Sigmoid colon (tissue), 7 donors: ENCODE measurements around the gene DDX60. TPM values are rescaled to one million over a fixed set of nuclear protein-coding genes. Genes with fewer than 3 reads are reported as not detected.
"Not testable (repeated sequence)": the region's sequence is repeated elsewhere in the genome, so short reads cannot be mapped to it uniquely, and the experiment has no call there.

Source experiments
- DNase-seq: peaks from one replicate; pipeline ENCODE4 v3.0.0-alpha.2; 2019
- H3K27ac ChIP-seq, 4 donors: fragments of 200-600 bp; sonication (generic); one replicate each; pipeline ENCODE4 v1.5.1; 2016 to 2019; ENCODE audit warnings: mild to moderate bottlenecking in 1 of 4
- H3K27me3 ChIP-seq, 3 donors: fragments of 200-600 bp; sonication (generic); one replicate each; pipeline ENCODE4 v1.5.1; 2019; ENCODE audit warnings: mild to moderate bottlenecking in 1 of 3
- H3K36me3 ChIP-seq, 4 donors: fragments of 200-600 bp; sonication (generic); one replicate each; pipeline ENCODE4 v1.5.1; 2016 to 2019
- H3K4me1 ChIP-seq, 4 donors: fragments of 200-600 bp; sonication (generic); one replicate each; pipeline ENCODE4 v1.5.1; 2017 to 2019
- H3K4me3 ChIP-seq, 4 donors: fragments of 200-600 bp; sonication (generic); one replicate each; pipeline ENCODE4 v1.5.1; 2017 to 2019; ENCODE audit warnings: mild to moderate bottlenecking in 2 of 4, moderate library complexity in 1 of 4
- H3K9me3 ChIP-seq, 4 donors: fragments of 200-600 bp in 3 of 4; sonication (generic) in 3 of 4; one replicate each; pipeline versions ENCODE4 v1.5.1 to v1.6.1; 2013 to 2019
- EP300 ChIP-seq, 4 donors: sonication (generic); formaldehyde crosslinking; IDR thresholded peaks; one replicate each; pipeline ENCODE4 v1.6.1; 2017; ENCODE audit warnings: antibody characterized with exemption in 4 of 4
- POLR2A ChIP-seq, 2 donors: fragments of 450-650 bp; IDR thresholded peaks; one replicate each; pipeline ENCODE4 v1.6.1; 2016; ENCODE audit warnings: antibody characterized with exemption in 2 of 2, mild to moderate bottlenecking in 2 of 2, moderate library complexity in 2 of 2
- POLR2AphosphoS5 ChIP-seq, 4 donors: sonication (generic); formaldehyde crosslinking; IDR thresholded peaks; one replicate each; pipeline ENCODE4 v1.6.1; 2017; ENCODE audit warnings: antibody characterized with exemption in 4 of 4
- WGBS, 2 donors: extraction: QIAGEN DNeasy Blood & Tissue Kit; methylation state at CpG; one replicate each; pipeline ENCODE4 v1.1.7; 2013; 5-methylcytosine and 5-hydroxymethylcytosine counted together
- intact Hi-C: fragments of 100-400 bp; cut with DNase I; formaldehyde crosslinking; loops from one replicate; pipeline ENCODE4 v1.15.1; 2023
- polyA plus RNA-seq, 3 donors: library from polyadenylated mRNA; stranded (reverse); fragments of 200-250 nt; gene quantifications; one replicate each; pipeline ENCODE4 v1.2.3, GENCODE V29; 2013
- total RNA-seq, 4 donors: library from RNA; depleted of rRNA; stranded (reverse); fragments of >200 nt; gene quantifications; one replicate each; pipeline ENCODE4 v1.1.0, GENCODE V29; 2016
- TF ChIP-seq, protein P1 (sequence below), 4 experiments: fragments of 450-650 bp in 3 of 4; fragments of 200-600 bp in 1 of 4; IDR thresholded peaks; one replicate each; pipeline ENCODE4 v1.5.1; 2016 to 2019; ENCODE audit warnings: antibody characterized with exemption in 4 of 4, mild to moderate bottlenecking in 3 of 4, moderate library complexity in 2 of 4
- donor health status: healthy with polysubstance abuse.
- donor health status: Bipolar disorder and iron deficiency.
- donor health status: healthy.

The DDX60 gene
- total and polyA plus RNA-seq, 7 donors, result 7.2 to 98.5 (median 20.0) TPM

DNA sequence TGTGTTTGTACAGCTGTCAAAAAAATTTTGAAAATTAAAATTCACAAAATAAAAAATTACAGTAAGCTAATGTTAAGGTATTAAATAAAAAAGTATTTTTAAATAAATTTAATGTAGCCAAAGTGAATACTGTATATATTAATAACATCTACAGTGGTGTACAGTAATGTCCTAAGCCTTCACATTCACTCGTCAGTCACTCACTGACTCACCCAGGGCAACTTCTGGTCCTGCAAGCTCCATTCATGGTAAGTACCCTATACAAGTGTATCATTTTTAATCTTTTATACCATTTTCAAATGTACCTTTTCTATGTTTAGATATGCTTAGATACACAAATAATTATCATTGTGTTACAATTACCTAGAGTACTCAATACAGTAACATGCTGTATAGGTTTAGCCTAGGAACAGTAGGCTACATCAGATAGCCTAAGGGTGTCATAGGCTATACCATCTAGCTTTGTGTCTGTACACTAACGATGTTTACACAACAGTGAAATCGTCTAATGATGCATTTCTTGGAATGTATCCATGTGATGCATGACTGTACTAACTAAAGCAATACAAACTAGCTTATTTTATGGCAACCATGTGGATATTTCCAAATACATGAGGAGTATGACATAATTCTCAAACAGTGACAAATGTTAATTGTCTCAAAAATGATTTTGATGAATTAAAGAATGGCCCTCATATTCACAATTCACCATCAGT lies 13.7 kb downstream of the DDX60 start:
- H3K9me3 ChIP-seq, result no peaks in the 10 kb centered on the region
- 48 to 70% methylated on average over 3 of the region's 3 CpGs for WGBS, 2 donors
- intact Hi-C loops, result no loop called here
- H3K27me3 ChIP-seq, result no peaks in the 10 kb centered on the region
- H3K4me1 ChIP-seq, result no peaks in the 10 kb centered on the region
- H3K4me3 ChIP-seq, result no peak overlapping the region
- TF ChIP-seq POLR2AphosphoS5 (IDR thresholded peaks at IDR 0.05) (no peak), EP300 (IDR thresholded peaks at IDR 0.05) (no peak), POLR2A (IDR thresholded peaks at IDR 0.05) (no peak)
- TF ChIP-seq, protein P1, sequence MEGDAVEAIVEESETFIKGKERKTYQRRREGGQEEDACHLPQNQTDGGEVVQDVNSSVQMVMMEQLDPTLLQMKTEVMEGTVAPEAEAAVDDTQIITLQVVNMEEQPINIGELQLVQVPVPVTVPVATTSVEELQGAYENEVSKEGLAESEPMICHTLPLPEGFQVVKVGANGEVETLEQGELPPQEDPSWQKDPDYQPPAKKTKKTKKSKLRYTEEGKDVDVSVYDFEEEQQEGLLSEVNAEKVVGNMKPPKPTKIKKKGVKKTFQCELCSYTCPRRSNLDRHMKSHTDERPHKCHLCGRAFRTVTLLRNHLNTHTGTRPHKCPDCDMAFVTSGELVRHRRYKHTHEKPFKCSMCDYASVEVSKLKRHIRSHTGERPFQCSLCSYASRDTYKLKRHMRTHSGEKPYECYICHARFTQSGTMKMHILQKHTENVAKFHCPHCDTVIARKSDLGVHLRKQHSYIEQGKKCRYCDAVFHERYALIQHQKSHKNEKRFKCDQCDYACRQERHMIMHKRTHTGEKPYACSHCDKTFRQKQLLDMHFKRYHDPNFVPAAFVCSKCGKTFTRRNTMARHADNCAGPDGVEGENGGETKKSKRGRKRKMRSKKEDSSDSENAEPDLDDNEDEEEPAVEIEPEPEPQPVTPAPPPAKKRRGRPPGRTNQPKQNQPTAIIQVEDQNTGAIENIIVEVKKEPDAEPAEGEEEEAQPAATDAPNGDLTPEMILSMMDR (IDR thresholded peaks at IDR 0.05), result no peak
- no peak for DNase-seq
- H3K27ac ChIP-seq, result no peak overlapping the region
- peaks cover 0 to 65% (median 5%) of the 10 kb centered on the region in 4 donors for H3K36me3 ChIP-seq

DNA sequence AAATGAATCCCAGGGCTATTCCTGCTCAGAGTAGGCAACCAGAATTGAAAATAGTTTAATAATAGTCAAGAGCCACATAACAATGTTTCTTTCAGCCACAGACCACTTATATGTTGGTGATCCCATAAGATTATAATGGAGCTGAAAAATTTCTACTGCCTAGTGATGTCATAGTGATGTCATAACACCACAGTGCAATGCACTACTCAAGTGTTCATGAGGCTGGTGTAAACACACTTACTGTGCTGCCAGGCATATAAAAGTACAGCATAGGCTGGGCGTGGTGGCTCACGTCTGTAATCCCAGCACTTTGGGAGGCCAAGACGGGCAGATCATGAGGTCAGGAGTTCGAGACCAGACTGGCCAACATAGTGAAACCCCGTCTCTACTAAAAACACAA lies 15.1 kb downstream of the DDX60 start:
- 90 to 95% methylated on average over 5 of the region's 5 CpGs for WGBS, 2 donors
- H3K4me3 ChIP-seq, intact Hi-C loops: not testable (repeated sequence)

DNA sequence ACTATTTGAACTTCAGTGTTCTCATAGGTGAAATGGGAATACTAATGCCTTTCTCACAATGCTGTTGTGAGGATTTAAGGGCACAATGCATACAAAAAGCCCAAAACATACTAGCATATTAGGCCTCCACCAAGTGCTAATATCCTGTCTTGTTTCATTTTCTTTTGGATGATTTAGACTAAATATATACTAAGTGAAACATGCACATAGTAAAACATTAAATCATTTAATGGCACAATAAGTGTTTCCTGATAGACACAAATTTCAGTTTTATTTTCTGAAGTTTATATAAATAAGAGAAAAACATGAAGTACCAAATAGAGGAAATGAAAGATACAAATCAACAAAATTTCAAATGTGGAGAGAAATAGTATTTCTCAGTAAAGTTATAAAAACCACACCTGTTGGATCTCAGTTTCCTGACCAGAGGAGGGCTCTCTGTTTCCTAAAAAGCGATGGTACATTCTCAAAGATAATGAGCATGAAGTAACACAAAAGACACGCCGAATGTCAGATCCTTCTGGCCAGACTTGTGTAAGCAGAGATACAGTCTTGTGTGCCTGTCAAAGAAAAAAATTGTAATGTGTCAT lies 25.1 kb downstream of the DDX60 start:
- WGBS, 2 donors, result 93 to 95% methylated on average over 3 of the region's 3 CpGs
- H3K4me3 ChIP-seq, result no peak overlapping the region
- H3K9me3 ChIP-seq, result no peaks in the 10 kb centered on the region
- intact Hi-C loops, result no loop called here
- no peak overlapping the region for H3K27ac ChIP-seq
- TF ChIP-seq, protein P1 (IDR thresholded peaks at IDR 0.05), result no peak
- TF ChIP-seq EP300 (IDR thresholded peaks at IDR 0.05), result no peak
- no peak for TF ChIP-seq POLR2A (IDR thresholded peaks at IDR 0.05)
- TF ChIP-seq POLR2AphosphoS5 (IDR thresholded peaks at IDR 0.05), result no peak
- H3K4me1 ChIP-seq, result no peaks in the 10 kb centered on the region
- no peak for DNase-seq
- H3K27me3 ChIP-seq, result no peaks in the 10 kb centered on the region
- H3K36me3 ChIP-seq, result peaks cover 0 to 35% (median 3%) of the 10 kb centered on the region in 4 donors

More for the DNA sequence above, 15.1 kb downstream of the DDX60 start:
- not testable (repeated sequence) for H3K27ac ChIP-seq, H3K9me3 ChIP-seq, DNase-seq, H3K27me3 ChIP-seq, H3K4me1 ChIP-seq
- peaks cover 0 to 66% (median 5%) of the 10 kb centered on the region in 4 donors for H3K36me3 ChIP-seq

DNA sequence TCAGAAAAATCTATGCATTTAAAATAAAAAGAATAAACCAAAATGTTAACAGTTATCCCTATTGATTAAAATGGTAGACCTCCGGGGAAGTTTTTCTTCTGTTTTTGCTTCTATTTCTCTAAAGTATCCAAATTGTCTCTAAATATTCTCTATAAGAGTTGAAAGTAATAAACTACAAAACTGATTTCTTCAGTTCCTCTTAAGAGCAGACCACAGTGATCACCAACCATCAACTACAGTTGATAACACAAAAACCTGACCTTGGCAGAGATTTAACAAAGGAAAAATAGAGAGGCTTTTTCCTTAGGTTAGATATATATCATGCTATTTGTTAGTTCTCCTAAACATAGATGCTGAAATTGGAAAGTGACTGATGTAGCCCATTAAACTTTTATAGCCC lies 27.3 kb downstream of the DDX60 start:
- no peak overlapping the region for H3K27ac ChIP-seq
- no peak overlapping the region for H3K4me3 ChIP-seq
- H3K9me3 ChIP-seq, result no peaks in the 10 kb centered on the region
- DNase-seq, result no peak
- no peaks in the 10 kb centered on the region for H3K27me3 ChIP-seq
- H3K4me1 ChIP-seq, result no peaks in the 10 kb centered on the region
- 96 to 97% methylated on average over 1 of the region's 1 CpG for WGBS, 2 donors
- intact Hi-C loops, result no loop called here
- peaks cover 0 to 44% (median 8%) of the 10 kb centered on the region in 4 donors for H3K36me3 ChIP-seq
- TF ChIP-seq EP300 (IDR thresholded peaks at IDR 0.05) (no peak), POLR2AphosphoS5 (IDR thresholded peaks at IDR 0.05) (no peak), POLR2A (IDR thresholded peaks at IDR 0.05) (no peak)
- TF ChIP-seq, protein P1 (IDR thresholded peaks at IDR 0.05), result no peak

DNA sequence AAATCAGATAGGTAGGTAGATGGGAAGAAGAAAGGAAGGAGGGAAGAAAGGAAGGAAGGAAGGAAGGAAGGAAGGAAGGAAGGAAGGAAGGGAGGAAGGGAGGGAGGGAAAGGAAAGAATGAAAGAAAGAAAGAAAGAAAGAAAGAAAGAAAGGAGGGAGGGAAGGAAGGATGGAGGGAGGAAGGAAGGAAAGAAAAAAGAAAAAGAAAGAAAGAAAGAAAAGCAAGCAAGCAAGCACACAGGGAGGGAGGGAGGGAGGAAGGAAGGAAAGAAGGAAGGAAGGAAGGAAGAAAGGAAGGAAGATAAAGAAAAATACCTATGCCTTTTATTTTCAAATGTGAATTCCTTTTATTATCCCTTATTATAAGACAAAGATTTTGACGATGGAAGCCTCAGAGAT lies 32.7 kb downstream of the DDX60 start:
- H3K27ac ChIP-seq, intact Hi-C loops, H3K4me3 ChIP-seq, DNase-seq, H3K4me1 ChIP-seq, H3K27me3 ChIP-seq, H3K9me3 ChIP-seq: not testable (repeated sequence)
- peaks cover 0 to 65% (median 5%) of the 10 kb centered on the region in 4 donors for H3K36me3 ChIP-seq
- 85 to 92% methylated on average over 1 of the region's 1 CpG for WGBS, 2 donors
